Heart left ventricle (tissue), 13 donors: Measurements from ENCODE around the gene THSD4.

Source experiments
- CTCF ChIP-seq, 12 donors: fragments of 200-600 bp; sonication (generic) in 4 of 12; IDR thresholded peaks; one replicate each; pipeline versions ENCODE4 v1.5.0 to v1.8.0; 2018 to 2022; ENCODE audit warnings: antibody characterized with exemption in 12 of 12, mild to moderate bottlenecking in 5 of 12
- POLR2A ChIP-seq, 2 donors: fragments of 450-650 bp; IDR thresholded peaks; one replicate each; pipeline ENCODE4 v1.6.1; 2017; ENCODE audit warnings: antibody characterized with exemption in 2 of 2, mild to moderate bottlenecking in 2 of 2, moderate library complexity in 2 of 2
- donor health status: ischemic (EF 13 %, LVEDD 7.1; RV severe dilation, severe dysfunction).
- donor health status: DM: no; HTN: yes; CAD: no.
- donor health status: DM: no; HTN: no; CAD: no.
- donor health status: ischemic (EF 25% LVEDD 6.9; RV normal size, moderate dysfunction).
- donor health status: ischemic (EF 25% LVEDD 5.7; RV mildly dilated, moderate dysfunction).
- donor health status: ischemic (EF 35%, LVEDD 5.7; RV mildly dilated, moderate dysfunction).
- donor health status: nonischemic (EF 11% LVEDD 7.7; RV severe dilation, severe dysfunction).
- donor health status: DM: yes; HTN: yes; CAD: no.
- donor health status: PGD.
- donor health status: ischemic (EF 29% LVEDD 5.4; RV normal size, mild dysfunction).
- donor health status: nonischemic (EF 23%, LVEDD 6.1; RV moderate dilation, normal function).

- TF ChIP-seq CTCF (IDR thresholded peaks at IDR 0.05) (no peak), POLR2A (IDR thresholded peaks at IDR 0.05) (no peak)
These were observed 26.6 kb upstream of the THSD4 start for GRCh38 chr15:71088683-71089082.
